ENCODE measurements around the gene ANAPC1.
"Not testable (repeated sequence)": the region's sequence is repeated elsewhere in the genome, so short reads cannot be mapped to it uniquely, and the experiment has no call there.

Gene ANAPC1

DNA sequence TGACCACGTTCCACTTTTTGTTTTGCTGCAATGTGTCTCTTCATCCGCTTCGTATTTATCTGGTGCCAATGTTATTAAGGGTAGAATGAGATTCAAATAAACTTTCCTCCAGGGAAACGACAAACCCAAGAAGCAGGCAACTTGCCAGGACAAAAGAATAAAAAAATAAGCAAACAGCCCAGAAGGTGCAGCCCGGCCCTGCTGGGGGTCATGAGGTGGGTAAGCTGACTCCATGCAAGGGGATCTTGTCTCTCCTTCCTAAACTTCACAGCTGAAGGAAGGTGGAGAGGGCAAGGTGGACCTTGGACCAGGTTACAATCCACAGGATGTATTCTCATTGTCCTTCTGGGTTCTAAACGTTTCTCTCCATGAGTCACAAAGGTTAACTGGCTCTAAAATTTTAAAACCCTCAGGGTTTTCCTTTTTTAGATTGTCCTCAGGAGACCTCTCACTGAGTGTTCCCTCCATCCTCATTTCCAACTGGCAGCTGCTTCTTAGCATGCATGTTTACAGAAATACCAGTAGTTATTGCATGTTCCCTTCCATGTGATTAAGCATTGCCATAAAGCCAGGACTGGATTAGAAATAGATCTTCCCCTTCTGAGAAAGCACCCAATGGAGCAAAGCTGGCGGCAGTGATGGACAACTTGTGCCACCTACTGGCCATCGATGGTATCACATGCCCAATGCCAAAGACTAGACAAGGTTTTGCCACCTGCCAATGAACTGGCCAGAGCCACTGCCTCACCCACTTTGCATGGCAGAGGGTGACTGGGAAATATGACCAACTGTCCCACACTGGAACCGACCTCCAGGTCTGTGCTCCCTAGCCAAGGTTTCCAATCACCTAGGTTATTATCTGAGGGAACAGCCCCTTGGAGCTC is 147.9 kb downstream of the ANAPC1 start:
- DNase-seq (ENCODE audit: low read depth), result not testable (repeated sequence)

DNA sequence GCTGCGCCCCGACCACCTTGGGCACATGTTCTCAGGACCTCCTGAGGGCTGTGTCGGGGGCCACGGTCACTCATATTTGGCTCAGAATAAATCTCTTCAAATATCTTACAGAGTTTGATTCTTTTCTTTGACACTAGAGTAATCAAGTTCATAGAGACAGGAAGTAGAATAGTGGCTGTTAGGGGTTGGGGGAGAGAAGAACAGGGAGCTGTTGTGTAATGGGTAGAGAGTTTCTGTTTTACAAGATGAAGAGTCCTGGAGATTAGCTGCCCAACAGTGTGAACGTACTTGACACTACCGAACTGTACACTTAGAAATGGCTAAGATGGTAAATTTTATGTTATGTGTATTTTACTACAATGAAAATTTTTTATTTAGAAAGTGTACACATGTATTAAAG is 148.6 kb downstream of the ANAPC1 start:
- DNase-seq (ENCODE audit: low read depth), result not testable (repeated sequence)

DNA sequence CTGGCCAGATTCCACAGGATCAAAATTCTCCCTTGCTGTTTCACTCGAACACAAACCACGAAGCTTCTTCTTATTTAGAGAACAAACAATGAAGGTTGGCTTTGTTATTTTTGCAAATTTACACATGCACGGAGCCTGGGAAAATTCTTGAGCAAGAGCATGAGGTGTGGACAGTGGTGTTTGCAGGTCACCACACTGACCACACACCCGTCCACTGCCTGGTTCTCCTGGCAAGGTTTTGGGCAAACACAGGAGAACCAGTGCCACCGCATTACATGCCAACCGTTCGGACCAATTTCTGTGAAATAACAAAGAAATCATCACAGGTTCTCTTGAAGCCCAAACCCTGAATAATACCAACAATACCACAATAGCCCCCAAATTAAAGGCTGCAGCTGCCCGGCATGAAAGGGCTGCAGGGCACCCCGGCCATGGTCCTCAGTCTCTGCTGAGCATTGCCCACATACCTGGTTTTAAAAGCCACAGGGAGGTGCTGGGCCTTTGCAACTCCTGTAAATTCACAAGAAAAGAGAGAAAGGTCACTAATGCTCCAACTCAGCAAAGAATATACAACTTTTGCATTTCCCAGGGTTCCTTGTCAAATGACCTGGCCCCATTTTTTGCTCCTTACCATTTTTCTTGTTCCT is 154.1 kb downstream of the ANAPC1 start:
- not testable (repeated sequence) for DNase-seq (ENCODE audit: low read depth)

DNA sequence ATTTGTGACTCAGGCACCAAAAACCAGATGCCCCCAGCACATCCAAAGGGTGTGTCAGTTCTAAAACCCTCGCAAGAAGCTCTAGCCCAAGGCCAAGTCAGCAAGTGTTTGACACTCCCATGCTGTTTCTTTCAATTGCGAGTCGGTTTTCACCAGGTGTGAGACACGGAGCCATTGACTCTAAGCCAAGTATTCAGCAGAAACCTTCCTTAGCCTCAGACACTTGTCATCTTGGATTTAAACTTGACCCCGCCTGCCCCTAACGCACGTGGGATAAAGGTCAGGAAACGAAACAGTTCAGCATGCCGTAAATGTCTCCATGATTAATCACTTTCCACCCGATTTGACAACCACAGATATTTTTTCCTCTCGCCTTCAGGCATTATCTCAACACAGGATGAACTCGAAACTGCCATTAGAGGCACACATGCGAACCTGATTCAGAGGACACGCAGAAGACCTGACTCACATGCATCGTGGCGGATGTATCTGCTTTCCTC is 156.3 kb downstream of the ANAPC1 start:
- DNase-seq (ENCODE audit: low read depth), result not testable (repeated sequence)

DNA sequence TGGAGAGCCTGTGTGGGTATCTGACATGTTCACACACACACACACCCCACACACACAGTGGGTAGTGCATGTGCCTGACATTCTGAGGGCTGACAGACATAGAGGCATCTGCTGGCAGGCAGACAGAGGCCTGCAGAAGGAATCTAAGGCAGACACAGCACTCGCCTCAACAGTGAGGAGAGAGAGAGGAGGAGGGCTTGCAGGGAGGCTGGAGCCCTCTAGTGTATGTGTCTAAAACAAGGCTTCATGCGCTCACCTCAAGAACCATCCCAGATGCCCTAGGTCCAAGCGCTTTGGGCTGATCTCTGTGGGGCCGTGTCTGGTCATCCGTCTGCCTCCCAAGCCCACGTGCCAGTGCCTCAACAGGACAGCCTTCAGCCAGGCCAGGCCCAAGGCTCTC is 158.3 kb downstream of the ANAPC1 start:
- not testable (repeated sequence) for DNase-seq (ENCODE audit: low read depth)

DNA sequence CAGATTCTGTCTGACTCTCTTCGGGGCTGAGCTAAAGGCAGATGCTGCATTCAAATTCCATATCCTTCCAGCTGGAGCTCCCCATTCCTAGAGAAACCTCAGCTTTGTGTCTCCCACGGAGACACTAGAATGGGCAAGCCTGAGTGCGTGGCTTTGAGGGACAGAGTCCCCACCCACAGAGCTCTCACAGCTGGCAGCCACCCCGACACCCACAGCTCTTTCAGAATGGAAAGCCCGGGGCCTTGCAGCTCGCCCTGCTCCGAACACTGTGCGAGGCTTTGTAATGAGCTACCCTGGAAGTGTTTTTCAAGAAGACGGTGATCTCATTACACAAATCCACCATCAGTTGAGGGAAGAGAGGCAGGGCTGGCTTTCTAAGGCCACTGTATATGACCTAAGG is 164.4 kb downstream of the ANAPC1 start:
- not testable (repeated sequence) for DNase-seq (ENCODE audit: low read depth)
